Left colon (tissue), 2 donors: Measurements from ENCODE around the gene TUBB. TPM values are rescaled to one million over a fixed set of nuclear protein-coding genes. Genes with fewer than 3 reads are reported as not detected.
"Not testable (repeated sequence)": the region's sequence is repeated elsewhere in the genome, so short reads cannot be mapped to it uniquely, and the experiment has no call there.

Source experiments
- ATAC-seq: fragments of 200-7000 bp; cut with Tn5 transposase; one replicate; pipeline ENCODE4 v1.9.1; 2020; ENCODE audit warnings: mild to moderate bottlenecking, moderate library complexity
- DNase-seq, 2 donors: peaks; one replicate each; pipeline ENCODE4 v3.0.0-alpha.2; 2020
- intact Hi-C, 2 donors: fragments of 100-400 bp; cut with DNase I in 1 of 2; cut with micrococcal nuclease in 1 of 2; formaldehyde crosslinking; loops; one replicate each; pipeline versions ENCODE4 v1.11.2 to v1.14.0; 2022; cut with DNase I, micrococcal nuclease
- total RNA-seq, 2 donors: library from RNA; stranded (reverse); fragmentation: NEBNext Ultra II Directional; extraction: Animal tissue kit (Norgen Biotek cat#: 25700); gene quantifications; one replicate each; pipeline ENCODE4 v1.2.1, GENCODE V29; 2021
- donor health status: DM: no; HTN: no; CAD: no.
- donor health status: DM: yes; HTN: yes; CAD: no.

The TUBB gene
- total RNA-seq, 2 donors from 2014 or later: 149 to 195 TPM

DNA sequence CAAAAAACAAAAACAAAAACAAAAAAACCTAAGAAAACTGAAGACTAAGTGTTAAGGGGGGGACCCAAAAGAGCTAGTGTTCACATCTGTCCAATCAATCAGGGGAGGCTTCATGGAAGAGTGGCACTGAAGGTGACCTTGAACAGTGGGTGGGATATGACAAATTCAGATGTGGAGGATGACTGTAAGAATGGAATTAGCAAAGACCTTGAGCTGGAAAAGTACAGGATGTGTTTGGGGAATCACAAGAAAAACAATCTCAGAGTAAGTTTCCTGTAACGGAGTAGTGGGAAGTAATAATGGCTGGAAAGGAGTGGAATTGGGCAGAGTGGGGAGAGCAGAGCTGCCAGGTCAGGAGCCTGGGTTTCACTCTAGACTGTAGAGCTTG lies 27.1 kb downstream of the TUBB start:
- DNase-seq: no peak
- intact Hi-C loops: loop anchor here in 1 of 2 donors (5.0 kb wide), 1 partner anchor 75 kb away; no protein-coding TSS in a partner anchor
- ATAC-seq: no peak

DNA sequence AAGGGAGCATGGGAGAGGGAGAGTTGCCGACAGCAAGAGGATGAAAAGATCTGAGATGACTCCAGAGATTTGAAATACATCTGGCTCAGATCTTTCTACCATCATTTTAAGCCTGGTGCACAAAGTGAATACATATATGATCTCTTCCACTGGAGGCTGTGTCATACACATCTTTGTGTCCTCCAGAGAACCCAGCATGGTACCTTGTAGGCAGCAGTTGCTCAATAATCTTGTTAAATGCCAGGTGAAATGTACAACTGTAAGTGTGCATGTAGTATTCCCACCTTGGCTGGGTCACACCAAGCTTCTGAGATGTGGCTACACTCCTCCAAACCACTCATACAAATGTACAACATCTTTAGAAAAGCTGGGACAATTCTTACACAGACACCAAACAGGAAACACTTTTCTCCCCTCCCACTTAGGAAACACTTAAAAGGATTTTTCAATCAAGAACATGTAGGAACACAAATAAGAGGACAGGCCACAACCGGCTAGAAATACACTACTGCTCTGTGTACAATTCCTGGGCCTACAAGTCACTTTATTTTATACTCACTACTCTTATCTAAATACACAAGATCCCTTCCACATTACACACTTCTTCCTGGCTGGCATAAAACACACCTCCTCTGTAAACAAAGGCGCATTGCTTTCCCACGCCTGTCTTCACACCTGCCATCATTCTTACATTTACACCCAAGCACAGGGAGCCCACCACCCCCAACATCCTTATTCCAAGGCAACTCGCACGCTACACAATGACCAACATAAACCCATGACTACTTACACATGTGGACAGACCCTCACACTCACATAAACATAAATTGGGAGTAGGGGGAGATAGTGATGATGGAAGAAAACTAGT lies 28.0 kb downstream of the TUBB start:
- intact Hi-C loops: loop anchor here in 1 of 2 donors (5.0 kb wide), 1 partner anchor 74 kb away; no protein-coding TSS in a partner anchor
- peak; percentile 50 to 64 for DNase-seq
- peak; percentile 63 for ATAC-seq

DNA sequence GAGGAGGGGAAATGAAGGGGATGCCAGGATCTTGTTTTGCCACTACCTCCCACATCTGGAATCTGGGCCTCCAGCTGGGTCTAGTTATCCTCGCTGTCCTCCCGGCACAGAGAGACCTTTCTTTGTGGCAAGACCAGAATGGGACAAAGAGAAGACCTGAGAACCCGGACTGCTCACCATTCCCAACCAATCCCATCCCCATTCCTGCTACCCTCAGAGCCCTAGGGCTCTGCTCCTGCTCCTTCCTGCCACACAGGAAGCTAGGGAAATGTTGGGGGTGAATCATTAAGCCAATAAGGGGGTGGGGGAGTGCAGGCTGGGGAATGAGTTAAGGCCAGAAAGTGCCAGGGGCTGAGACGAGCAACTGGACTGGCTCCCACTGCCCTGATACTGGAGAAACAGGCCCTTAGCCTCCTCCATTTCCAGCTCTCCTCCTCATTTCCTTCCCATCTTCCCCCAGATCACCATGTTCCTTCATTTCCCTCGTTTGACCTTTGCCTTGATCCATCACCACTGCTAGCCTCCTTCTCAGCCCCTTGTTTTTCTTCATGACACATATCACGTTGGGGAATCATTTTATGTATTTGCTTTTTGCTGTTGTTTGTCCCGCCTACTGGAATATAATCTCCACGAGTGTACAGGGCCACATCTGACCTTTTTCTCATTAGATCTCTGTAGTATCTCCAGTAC lies 28.8 kb downstream of the TUBB start:
- DNase-seq (no peak), ATAC-seq (peak; percentile 27)
- intact Hi-C loops: loop anchor here in 1 of 2 donors (5.0 kb wide), 1 partner anchor 73 kb away; no protein-coding TSS in a partner anchor

DNA sequence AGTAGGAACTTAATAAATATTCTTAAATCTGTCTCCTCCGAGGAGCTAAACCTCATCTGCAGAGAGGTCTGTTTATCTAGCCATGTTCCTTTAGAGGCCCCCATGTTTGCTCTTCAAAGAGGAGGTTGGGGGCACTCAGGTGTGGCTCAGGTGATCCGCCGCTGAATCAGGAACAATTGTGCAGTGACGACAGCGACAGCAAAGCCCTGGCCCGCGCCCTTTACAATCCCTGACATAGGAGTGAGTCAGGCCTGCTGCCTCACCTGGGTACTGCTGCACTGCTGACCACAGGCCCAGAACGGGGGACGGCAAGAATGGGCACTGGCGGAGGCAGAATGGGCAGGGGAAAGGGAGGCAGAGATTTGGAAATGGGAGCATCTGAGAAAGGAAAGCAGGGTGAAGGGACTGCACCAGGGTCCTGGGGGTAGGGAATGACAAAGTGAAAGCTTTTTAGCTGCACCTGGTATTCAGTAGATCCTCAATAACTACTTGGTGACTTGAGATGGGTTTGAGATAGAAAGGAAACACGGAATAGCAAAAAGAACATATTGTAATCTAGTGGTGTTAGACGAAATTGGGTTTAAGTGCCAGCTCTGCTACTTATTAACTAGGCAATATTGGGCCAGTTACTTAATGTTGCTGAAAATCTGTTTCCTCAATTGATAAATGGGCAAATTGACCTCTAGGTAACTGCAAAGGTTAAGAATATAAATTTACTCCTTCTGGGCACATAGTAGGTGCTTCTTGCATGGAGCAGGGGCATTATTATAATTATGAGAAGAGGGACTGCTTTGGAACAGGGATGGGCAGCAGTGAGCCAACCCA lies 29.6 kb downstream of the TUBB start:
- intact Hi-C loops: loop anchor here in 1 of 2 donors (5.0 kb wide), 1 partner anchor 73 kb away; no protein-coding TSS in a partner anchor
- DNase-seq (peak; percentile 77 to 86), ATAC-seq (peak; percentile 75)

DNA sequence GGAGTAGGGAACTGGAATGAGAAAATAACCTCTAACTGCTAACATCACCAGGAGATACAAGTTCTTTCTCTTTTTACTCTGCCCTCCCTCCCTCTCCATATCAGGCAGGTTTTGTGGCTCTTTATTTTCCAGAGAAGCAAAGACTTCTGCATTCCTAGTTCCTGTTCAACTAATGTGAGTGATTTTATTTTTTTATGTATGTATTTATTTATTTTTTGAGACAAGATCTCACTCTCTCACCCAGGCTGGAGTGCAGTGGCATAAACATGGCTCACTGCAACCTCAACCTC lies 30.2 kb downstream of the TUBB start:
- ATAC-seq (no peak), DNase-seq (no peak)
- intact Hi-C loops: no loop called here

DNA sequence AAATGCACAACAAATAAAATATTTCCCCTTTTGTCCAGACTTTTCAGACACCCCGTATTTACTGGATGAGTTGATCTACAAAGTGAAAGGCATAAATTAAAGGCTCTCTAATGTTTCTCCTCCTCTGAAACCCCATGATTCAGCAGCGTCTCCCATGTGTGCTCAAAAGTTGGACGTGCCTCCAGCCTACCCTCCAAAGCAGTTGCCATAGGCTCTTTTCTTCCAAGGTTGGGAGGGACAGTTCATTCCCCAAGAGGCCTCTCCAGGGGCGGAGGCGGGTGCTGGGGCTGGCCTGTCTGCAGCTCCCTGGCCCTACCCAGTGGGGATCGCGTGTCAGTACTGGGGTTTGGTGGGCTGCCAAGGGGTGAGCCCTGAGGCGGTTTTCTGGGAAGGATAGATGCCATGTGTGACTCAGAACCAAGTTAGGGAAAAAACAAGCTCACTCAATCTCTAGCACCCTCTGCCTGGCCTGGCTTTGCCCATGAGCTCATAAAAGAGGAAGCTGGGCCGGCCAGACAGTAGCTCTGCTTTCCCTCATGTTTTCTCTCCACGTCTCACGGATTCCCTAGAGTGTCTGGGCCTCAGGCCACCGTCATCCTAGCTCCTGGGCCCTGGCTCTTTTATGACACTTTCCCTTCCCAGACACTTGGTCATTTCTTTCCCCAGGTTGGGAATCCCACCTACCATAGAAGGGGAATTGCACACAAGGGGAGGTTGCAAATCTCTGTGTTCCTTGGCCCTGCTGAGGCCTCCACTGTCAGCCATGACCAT lies 32.2 kb downstream of the TUBB start:
- no peak for ATAC-seq
- intact Hi-C loops: no loop called here
- peak; percentile 69 to 93 for DNase-seq

DNA sequence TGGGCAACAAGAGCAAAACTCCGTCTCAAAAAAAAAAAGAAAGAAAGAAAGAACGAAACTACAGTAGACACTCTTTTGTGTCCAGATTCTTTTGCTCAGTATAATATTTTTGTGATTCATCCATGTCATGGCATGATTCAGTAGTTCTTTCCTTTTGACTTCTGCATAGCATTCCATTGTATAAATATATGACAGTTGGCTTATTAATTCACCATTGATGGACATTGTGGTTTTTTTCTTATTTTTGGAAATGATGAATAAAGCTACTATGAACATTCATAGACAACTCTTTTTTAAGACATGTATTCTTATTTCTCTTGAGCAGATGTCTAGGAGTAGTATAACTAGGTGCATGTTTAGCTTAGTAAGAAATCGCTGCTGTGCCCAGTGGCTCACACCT lies 34.5 kb downstream of the TUBB start:
- ATAC-seq (no peak), DNase-seq (no peak)
- intact Hi-C loops: no loop called here

DNA sequence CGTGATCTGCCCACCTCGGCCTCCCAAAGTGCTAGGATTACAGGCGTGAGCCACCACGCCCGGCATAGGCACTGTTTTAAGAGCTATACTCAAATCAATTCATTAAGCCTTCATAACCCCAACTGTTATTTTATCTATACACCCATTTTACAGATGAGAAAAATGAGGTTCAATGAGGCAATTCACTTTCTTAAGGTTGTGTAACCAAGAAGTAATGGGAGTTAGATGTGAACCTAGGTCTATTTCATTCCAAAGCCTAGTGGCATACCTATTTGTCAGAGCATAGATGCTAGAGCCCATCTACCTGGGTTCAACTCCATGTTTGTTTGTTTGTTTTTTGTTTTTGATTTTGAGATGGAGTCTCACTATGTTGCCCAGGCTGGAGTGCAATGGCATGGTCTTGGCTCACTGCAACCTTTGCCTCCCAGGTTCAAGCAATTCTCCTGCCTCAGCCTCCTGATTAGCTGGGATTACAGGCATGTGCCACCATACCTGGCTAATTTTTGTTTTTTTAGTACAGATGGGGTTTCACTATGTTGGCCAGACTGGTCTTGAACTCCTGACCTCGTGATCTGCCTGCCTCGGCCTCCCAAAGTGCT lies 36.4 kb downstream of the TUBB start:
- ATAC-seq, intact Hi-C loops, DNase-seq: not testable (repeated sequence)

DNA sequence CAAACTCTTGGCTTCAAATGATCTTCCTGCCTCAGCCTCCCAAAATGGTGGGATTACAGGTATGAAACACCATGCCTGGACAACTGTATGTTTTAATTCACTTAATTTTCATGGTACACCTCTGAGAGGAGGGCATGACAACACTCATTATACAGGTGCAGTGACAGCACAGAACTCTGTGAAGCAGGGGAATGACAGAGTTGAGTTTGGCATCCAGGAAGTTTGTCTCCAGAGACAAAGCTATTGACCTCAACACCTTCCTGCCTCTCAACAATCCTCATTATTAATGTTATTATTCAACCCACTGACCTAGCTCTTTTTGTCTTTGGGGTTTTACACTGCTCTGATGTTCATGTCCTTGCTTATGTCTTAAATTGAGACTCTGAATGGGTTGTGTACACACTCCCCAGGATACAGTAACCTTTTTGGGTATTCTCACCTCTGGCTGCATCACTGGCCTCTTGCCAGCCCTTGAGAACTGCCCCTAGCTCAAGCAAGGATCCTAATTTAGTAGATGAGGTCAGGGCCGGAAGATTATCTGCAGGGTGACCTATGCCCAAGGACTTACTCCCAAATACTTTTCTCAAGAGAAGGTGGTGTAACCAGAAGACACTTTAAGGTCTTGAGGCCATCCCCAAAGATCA lies 37.2 kb downstream of the TUBB start:
- intact Hi-C loops: no loop called here
- DNase-seq (no peak), ATAC-seq (no peak)

DNA sequence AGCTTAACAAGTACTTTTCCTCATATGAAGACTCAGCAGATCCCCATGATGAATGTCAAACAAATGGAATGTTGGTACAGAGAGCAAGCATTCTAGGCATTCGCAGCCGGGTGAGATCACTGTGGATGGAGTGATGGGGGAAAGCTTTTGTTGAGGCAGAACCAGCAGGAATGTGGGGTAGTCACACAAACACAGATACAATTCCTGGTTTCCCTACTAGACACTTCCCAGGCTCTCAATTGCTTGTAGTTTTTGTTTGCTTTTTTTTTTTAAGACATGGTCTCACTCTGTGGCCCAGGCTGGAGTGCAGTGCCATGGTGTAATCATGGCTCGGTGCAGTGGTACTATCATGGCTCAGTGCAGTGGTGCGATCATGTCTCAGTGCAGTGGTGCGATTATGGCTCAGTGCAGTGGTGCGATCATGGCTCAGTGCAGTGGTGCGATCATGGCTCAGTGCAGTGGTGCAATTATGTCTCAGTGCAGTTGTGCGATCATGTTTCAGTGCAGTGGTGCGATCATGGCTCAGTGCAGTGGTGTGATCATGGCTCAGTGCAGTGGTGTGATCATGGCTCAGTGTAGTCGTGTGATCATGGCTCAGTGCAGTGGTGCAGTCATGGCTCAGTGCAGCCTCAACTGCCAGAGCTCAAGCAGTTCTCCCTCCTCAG lies 39.6 kb downstream of the TUBB start:
- ATAC-seq: no peak
- intact Hi-C loops: no loop called here
- DNase-seq: no peak

DNA sequence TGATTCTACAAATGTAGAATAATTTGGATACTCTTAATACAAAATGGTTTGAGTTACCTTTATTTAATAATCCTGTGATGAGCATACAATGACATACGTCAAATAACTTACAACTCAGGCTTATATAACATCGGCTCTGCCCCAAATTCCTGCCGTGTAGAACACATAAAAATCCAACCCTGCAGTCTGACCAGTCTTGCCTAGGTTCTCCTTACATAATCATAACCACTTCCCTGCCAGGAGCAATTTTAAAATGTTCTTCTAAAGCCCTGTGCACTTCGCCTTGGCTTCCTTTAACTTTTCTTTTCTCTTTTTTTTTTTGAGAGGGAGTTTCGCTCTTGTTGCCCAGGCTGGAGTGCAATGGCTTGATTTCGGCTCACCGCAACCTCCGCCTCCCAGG lies 40.4 kb downstream of the TUBB start:
- ATAC-seq: no peak
- intact Hi-C loops: no loop called here

DNA sequence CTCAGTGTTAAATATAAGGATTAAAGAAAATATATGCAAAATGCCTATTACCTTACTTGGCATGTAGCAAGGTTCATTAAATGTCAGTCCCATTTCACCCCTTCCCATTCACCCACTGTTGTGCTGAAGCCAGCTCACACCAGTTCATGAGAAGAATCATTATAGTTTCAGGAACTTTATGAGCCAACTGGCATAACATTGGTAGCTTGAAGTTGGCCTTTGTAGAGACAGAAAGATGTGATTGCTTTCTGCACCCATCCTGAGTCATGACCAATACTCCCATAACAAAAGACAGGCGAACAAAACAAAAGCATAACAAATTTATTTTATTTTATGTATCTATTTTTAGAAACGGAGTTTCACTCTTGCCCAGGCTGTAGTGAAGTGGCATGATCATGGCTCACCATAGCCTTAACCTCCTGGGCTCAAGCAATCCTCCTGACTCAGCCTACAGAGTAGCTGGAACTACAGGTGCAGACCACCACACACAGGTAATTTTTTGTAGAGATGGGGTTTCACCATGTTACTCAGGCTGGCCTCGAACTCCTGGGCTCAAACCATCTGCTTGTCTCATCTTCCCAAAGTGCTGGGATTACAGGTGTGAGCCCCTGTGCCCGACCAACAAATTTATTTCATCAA lies 41.8 kb downstream of the TUBB start:
- no peak for DNase-seq
- ATAC-seq: no peak
- intact Hi-C loops: no loop called here

More for the DNA sequence above, 40.4 kb downstream of the TUBB start:
- DNase-seq: no peak

DNA sequence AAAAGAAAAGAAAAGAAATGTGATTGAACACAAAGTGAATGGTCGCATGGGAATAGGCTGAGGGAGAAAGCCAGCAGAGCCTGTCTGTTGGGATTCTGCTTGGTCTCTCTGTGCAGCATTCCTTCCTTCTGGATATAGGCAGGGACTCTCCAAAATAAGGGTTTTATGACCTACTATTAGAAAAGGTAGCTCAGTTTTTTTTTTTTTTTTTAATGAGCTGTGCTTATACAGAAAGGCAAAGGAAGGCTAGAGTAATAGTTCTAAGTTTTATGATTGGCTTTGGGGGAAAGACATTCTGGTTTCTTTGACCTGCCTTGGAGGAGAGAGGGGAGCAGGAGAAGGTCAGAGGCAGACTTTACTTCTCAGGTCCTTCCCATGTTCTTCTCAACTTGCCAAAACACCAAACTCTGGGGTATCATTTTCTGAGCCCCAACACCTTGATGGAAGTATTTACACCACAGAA lies 43.0 kb downstream of the TUBB start:
- ATAC-seq: peak; percentile 48
- no peak for DNase-seq
- intact Hi-C loops: no loop called here

DNA sequence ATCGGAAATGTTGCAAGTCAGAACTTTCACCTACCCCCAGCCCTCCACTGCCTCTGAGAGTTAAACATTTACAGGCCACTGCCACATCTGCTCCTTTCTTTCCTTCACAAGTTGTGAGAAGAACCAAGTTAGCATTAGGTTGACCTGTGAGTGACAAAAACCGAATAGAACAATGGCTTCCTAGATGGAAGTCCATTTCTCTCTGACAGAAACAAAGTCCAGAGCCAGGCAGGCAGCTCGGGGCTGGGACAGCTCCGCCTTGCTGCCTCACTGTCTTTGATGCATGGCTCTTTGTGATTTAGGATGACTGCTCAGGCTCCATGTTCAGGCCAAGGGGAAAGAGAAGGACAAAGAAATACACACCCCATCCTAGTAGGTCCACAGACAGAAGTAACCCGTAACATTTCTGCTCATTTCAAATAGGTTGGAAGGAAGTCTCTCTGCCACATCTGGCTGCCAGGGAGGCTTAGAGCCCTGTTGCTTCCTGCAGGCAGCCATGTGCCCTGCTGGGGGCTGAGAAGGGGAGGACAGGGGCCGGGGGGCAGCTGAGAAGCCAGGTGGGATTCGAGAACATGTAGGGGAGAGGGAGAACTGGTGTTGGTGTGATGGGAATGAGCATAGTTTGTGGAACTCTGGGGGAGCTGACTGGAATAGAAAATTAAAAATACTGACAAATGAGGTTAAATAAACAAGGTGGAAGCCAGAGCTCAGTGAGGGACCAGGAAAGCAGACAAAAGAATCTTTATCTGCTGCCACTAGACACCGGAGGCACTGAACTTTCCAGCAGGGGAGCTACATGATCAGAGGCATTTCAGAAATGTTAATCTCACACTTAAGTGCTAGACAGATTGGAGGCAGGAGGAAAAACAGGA lies 43.7 kb downstream of the TUBB start:
- DNase-seq (no peak), ATAC-seq (peak; percentile 79)
- intact Hi-C loops: no loop called here

DNA sequence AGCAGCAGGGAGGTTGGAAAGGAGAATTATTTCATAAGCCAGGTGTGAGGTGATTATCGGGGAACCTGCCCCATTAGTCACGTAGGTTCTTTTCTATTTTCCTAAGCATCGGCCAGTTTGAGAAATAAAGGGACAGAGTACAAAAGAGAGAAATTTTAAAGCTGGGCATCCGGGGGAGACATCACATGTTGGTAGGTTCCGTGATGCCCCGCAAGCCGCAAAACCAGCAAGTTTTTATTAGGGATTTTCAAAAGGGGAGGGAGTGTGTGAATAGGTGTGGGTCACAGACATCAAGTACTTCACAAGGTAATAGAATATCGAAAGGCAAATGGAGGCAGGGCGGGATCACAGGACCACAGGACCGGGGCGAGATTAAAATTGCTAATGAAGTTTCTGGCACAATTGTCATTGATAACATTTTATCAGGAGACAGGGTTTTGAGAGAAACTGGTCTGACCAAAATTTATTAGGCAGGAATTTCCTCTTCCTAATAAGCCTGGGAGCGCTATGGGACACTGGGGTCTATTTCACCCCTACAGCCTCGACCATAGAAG lies 44.4 kb downstream of the TUBB start:
- ATAC-seq, DNase-seq, intact Hi-C loops: not testable (repeated sequence)
